Measurements from ENCODE around the gene MEI1.

MEI1 gene

DNA sequence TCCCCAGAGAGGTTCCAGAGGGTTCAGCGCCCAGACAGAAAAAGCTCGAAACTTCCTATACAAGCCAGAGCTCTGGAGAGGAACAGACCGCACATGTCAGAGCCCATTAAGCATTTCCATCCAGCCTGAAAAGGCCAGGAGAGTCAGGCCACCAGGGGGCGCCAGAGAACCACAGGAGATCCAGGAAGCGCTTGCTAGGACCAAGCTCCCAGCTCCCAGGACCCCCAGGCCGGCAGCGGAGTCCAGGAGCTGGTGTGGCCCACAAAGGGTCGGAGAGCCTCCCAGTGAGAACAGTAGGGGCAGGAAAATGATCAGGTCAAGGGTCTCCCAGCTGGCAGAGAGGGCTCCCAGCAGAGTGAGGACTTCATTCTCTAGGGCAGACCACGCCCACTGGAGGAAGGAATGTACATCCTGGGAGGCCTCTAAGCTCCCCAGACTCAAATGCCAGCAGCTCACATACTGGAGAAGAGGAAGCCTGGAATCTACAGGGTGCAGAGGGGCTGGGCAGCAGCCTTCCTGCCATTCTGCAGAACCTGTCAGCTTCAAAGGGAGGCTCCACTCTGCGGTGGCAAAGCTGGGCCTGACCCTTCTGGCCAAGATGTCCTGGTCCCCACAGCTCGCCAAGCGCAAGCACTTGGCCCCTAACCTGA lies 2.1 kb upstream of the MEI1 start:
- TF ChIP-seq, protein P1, sequence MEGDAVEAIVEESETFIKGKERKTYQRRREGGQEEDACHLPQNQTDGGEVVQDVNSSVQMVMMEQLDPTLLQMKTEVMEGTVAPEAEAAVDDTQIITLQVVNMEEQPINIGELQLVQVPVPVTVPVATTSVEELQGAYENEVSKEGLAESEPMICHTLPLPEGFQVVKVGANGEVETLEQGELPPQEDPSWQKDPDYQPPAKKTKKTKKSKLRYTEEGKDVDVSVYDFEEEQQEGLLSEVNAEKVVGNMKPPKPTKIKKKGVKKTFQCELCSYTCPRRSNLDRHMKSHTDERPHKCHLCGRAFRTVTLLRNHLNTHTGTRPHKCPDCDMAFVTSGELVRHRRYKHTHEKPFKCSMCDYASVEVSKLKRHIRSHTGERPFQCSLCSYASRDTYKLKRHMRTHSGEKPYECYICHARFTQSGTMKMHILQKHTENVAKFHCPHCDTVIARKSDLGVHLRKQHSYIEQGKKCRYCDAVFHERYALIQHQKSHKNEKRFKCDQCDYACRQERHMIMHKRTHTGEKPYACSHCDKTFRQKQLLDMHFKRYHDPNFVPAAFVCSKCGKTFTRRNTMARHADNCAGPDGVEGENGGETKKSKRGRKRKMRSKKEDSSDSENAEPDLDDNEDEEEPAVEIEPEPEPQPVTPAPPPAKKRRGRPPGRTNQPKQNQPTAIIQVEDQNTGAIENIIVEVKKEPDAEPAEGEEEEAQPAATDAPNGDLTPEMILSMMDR (IDR thresholded peaks at IDR 0.05): peak; percentile 97
- no peak for TF ChIP-seq ZFX (IDR thresholded peaks at IDR 0.05; ENCODE audit: borderline replicate concordance)
- H3K27ac ChIP-seq: no peak overlapping the region

DNA sequence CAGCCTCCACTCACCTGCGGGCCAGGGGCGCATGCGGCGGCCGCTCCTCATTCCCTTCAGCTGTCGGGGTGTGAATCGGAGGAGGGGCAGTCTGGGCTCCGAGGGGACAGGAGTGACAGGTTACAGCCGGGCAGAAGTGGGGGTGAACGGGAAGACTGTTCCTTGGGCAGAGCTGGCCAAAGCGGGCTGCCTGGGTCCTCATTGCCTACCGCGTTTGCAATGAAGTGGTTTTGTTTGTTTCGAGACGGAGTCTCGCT lies 733 bp downstream of the MEI1 start:
- no peak overlapping the region for H3K27ac ChIP-seq
- TF ChIP-seq, protein P1 (IDR thresholded peaks at IDR 0.05): no peak
- no peak for TF ChIP-seq ZFX (IDR thresholded peaks at IDR 0.05; ENCODE audit: borderline replicate concordance)

DNA sequence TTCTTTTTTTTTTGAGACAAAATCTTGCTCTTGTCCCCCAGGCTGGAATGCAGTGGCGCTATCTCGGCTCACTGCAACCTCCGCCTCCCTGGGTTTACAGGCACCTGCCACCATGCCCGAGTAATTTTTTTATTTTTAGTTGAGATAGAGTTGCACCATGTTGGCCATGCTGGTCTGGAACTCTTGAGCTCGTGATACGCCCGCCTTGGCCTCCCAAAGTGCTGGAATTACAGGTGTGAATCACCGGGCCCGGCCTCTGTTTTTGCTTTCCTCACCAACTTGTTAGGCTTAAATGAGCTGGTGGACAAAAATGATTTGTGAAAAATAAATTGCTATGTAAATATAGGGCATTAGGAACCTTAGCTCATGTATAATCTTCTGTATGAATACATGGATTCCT lies 3.5 kb downstream of the MEI1 start:
- H3K27ac ChIP-seq: no peak overlapping the region

DNA sequence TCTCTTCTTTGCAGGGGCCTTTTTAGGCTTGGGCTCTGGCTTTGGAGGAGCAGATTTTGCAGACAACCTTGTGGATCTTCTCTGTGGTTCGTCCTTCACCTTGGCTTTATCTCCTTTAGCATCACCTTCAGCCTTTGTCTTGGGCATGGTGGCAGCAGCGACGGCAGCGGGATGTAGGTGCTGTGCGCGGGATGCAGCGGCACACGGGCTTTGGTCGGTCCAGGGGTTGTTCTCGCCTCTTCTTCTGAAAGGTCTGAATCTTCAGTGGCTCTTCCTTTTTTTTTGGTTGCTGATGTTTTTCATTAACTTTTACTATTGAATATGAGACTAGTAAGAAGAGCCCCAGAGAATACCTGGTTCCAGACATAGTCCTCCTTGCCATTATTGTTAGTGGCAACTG lies 10.0 kb downstream of the MEI1 start:
- TF ChIP-seq, protein P1 (IDR thresholded peaks at IDR 0.05): no peak
- no peak for TF ChIP-seq ZFX (IDR thresholded peaks at IDR 0.05; ENCODE audit: borderline replicate concordance)
- H3K27ac ChIP-seq: no peak overlapping the region

More for the DNA sequence above, 3.5 kb downstream of the MEI1 start:
- TF ChIP-seq ZFX (IDR thresholded peaks at IDR 0.05; ENCODE audit: borderline replicate concordance): no peak
- TF ChIP-seq, protein P1 (IDR thresholded peaks at IDR 0.05): no peak

DNA sequence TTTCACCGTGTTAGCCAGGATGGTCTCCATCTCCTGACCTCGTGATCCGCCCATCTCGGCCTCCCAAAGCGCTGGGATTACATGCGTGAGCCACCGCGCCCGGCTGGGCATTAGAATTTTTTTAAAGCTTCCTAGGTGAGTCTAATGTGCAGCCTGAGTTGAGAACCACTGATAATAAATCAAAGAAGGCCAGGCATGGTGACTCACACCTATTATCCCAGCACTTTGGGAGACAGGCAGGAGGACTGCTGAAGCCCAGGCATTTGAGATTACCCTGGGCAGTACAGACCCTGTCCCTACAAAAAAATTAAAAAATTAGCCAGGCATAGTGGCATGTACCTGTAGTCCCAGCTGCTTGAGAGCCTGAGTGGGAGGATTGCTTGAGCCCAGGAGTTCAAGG lies 13.7 kb downstream of the MEI1 start:
- TF ChIP-seq, protein P1 (IDR thresholded peaks at IDR 0.05): no peak
- TF ChIP-seq ZFX (IDR thresholded peaks at IDR 0.05; ENCODE audit: borderline replicate concordance): no peak
- H3K27ac ChIP-seq: no peak overlapping the region

DNA sequence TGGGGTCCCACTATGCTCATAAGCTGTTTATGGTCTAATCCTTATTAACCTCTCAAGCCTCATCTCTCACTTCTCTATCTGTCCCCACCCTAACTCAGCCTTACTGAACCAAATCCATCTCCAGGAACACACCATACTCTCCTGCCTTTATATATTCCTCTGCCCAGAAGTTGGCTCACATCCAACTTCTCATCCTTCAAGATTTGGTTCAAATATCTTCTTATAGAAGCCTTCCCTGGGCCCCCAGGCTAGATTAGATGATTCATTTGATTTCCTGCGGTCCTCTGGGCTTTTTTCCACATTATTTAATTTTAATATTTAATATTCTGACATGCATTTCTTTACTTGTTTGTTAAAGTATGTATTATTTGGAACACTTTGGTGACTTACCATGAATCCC lies 23.2 kb downstream of the MEI1 start:
- no peak for TF ChIP-seq ZFX (IDR thresholded peaks at IDR 0.05; ENCODE audit: borderline replicate concordance)

DNA sequence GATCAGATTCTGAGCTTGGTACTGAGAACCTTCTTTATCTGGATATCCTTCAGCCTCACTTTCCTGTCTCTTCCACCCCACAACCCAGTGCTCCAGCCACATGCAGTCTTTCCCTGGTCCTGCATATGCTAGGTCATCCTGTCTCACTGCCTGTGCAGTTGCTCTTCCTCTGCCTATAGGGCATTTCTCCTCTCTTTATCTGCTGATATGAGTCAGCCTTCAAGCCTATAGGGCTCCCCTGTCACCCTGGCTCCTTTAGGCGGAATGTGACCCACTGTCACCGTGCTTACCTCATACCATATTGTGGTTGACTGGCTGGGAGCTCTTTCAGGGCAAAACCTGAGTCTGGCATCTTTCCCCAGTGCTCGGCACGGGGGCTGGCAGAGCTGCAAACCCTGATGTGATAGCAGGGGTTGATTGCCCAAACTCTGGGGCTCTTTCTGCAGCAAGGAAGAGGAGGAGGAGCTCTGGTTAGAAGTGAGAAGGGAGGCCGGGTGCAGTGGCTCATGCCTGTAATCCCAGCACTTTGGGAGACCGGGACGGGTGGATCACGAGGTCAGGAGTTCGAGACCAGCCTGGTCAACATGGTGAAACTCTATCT lies 26.3 kb downstream of the MEI1 start:
- no peak for TF ChIP-seq ZFX (IDR thresholded peaks at IDR 0.05; ENCODE audit: borderline replicate concordance)
- TF ChIP-seq, protein P1 (IDR thresholded peaks at IDR 0.05): no peak
- H3K27ac ChIP-seq: no peak overlapping the region

More for the DNA sequence above, 23.2 kb downstream of the MEI1 start:
- H3K27ac ChIP-seq: no peak overlapping the region

DNA sequence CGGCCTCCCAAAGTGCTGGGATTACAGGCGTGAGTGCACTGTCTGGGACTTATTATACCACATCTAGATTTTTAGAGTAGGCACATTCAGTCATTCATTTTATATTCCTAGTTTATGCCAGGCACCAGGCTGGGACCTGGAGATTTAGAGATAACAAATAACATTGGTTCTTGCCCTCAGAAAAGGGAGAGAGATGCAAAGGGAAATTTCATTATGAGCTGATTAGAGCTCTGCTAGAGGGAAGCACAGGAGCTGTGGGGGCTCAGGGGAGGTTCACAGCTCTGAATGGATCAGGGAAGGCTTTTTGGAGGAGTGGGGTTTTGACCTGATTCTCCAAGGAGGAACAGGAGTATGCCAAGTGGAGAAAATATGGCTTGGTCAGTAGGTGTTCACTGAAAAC lies 32.3 kb downstream of the MEI1 start:
- TF ChIP-seq ZFX (IDR thresholded peaks at IDR 0.05; ENCODE audit: borderline replicate concordance): no peak
- TF ChIP-seq, protein P1 (IDR thresholded peaks at IDR 0.05): no peak
- H3K27ac ChIP-seq: no peak overlapping the region

All from 22Rv1 (cell line).